HepG2 (cell line): ENCODE data around the gene DPEP2NB. TPM values are rescaled to one million over a fixed set of nuclear protein-coding genes. Genes with fewer than 3 reads are reported as not detected.

ENCODE experiments used
- CENPX ChIP-seq: sonication (generic); formaldehyde crosslinking; IDR thresholded peaks from 2 replicates; pipeline ENCODE4 v1.9.0; 2021; ENCODE audit warnings: mild to moderate bottlenecking, missing genetic modification reagents, moderate library complexity
- DPF2 ChIP-seq: sonication (generic); formaldehyde crosslinking; IDR thresholded peaks from 2 replicates; pipeline ENCODE4 v1.4.0; 2020; ENCODE audit warnings: mild to moderate bottlenecking, low read depth, missing genetic modification reagents, borderline replicate concordance
- FLYWCH1 ChIP-seq: sonication (generic); formaldehyde crosslinking; IDR thresholded peaks from 2 replicates; pipeline ENCODE4 v1.8.1; 2023; ENCODE audit warnings: mild to moderate bottlenecking, missing genetic modification reagents
- GFI1 ChIP-seq: sonication (generic); formaldehyde crosslinking; IDR thresholded peaks from 2 replicates; pipeline ENCODE4 v1.5.0; 2020; ENCODE audit warnings: missing genetic modification reagents, mild to moderate bottlenecking, borderline replicate concordance
- MAFK ChIP-seq, 2 experiments: IDR thresholded peaks in 1 of 2; conservative IDR thresholded peaks in 1 of 2; 2 replicates each; pipeline ENCODE4 v1.6.1; 2011; ENCODE audit warnings: improper control_type of control experiment in 2 of 2, low read length in 2 of 2
- MEIS2 ChIP-seq: sonication (generic); formaldehyde crosslinking; IDR thresholded peaks from 2 replicates; pipeline ENCODE4 v1.9.0; 2021; ENCODE audit warnings: mild to moderate bottlenecking, missing genetic modification reagents
- NKX3-1 ChIP-seq: sonication (generic); formaldehyde crosslinking; IDR thresholded peaks from 2 replicates; pipeline ENCODE4 v1.5.0; 2020; ENCODE audit warnings: missing genetic modification reagents
- RELA ChIP-seq: sonication (generic); formaldehyde crosslinking; IDR thresholded peaks from 2 replicates; pipeline ENCODE4 v1.4.0; 2020; ENCODE audit warnings: missing genetic modification reagents
- SMYD3 ChIP-seq: sonication (generic); formaldehyde crosslinking; IDR thresholded peaks from 2 replicates; pipeline ENCODE4 v1.8.1; 2023; ENCODE audit warnings: mild to moderate bottlenecking, missing genetic modification reagents
- ZNF136 ChIP-seq: sonication (generic); formaldehyde crosslinking; IDR thresholded peaks from 2 replicates; pipeline ENCODE4 v1.8.1; 2022; ENCODE audit warnings: low read depth, mild to moderate bottlenecking, moderate library complexity, missing genetic modification reagents
- ZNF34 ChIP-seq: sonication (generic); formaldehyde crosslinking; IDR thresholded peaks from 2 replicates; pipeline ENCODE4 v1.4.0; 2020; ENCODE audit warnings: mild to moderate bottlenecking, missing genetic modification reagents, borderline replicate concordance
- ZNF350 ChIP-seq: sonication (generic); formaldehyde crosslinking; IDR thresholded peaks from 2 replicates; pipeline ENCODE4 v1.4.0; 2020; ENCODE audit warnings: mild to moderate bottlenecking, low read depth, missing genetic modification reagents, borderline replicate concordance
- ZNF674 ChIP-seq: sonication (generic); formaldehyde crosslinking; IDR thresholded peaks from 2 replicates; pipeline ENCODE4 v1.5.0; 2020; ENCODE audit warnings: low read depth, mild to moderate bottlenecking, missing genetic modification reagents
- ZNF709 ChIP-seq: sonication (generic); formaldehyde crosslinking; IDR thresholded peaks from 2 replicates; pipeline ENCODE4 v1.5.0; 2020; ENCODE audit warnings: mild to moderate bottlenecking, missing genetic modification reagents
- ZNF749 ChIP-seq: sonication (generic); formaldehyde crosslinking; IDR thresholded peaks from 2 replicates; pipeline ENCODE4 v1.8.0; 2022; ENCODE audit warnings: mild to moderate bottlenecking, missing genetic modification reagents, moderate library complexity, borderline replicate concordance
- ZSCAN30 ChIP-seq: sonication (generic); formaldehyde crosslinking; IDR thresholded peaks from 2 replicates; pipeline ENCODE4 v1.5.0; 2020; ENCODE audit warnings: mild to moderate bottlenecking, missing genetic modification reagents
- ZZZ3 ChIP-seq: sonication (generic); formaldehyde crosslinking; IDR thresholded peaks from 2 replicates; pipeline ENCODE4 v1.4.0; 2020; ENCODE audit warnings: missing genetic modification reagents, mild to moderate bottlenecking, borderline replicate concordance
- polyA plus RNA-seq, 8 experiments: library from polyadenylated mRNA; depleted of rRNA in 3 of 8; stranded (reverse) in 7 of 8; unstranded in 1 of 8; fragments of >200 nt; fragmentation: Illumina TruSeq in 4 of 8; extraction: Trizol in 4 of 8; gene quantifications; 2 replicates each; pipeline versions ENCODE4 v1.2.1 to v1.2.3, GENCODE V29; 2011 to 2016; ENCODE audit warnings: low read depth in 4 of 8, missing spikeins in 1 of 8, mixed read lengths in 1 of 8; ENCODE audit not compliant: insufficient read depth in 1 of 8
- total RNA-seq, 5 experiments: library from RNA; depleted of rRNA; stranded (reverse); fragments of >200 nt; fragmentation: Illumina TruSeq; extraction: Trizol; gene quantifications; 2 replicates each; pipeline ENCODE4 v1.2.3, GENCODE V29; 2016; ENCODE audit warnings: low read depth in 1 of 5
- TF ChIP-seq, protein P1 (sequence below): sonication (generic); formaldehyde crosslinking; IDR thresholded peaks from 2 replicates; pipeline ENCODE4 v1.5.0; 2020; ENCODE audit warnings: missing genetic modification reagents
- TF ChIP-seq, protein P2 (sequence below): sonication (generic); formaldehyde crosslinking; IDR thresholded peaks from 2 replicates; pipeline ENCODE4 v1.5.0; 2020; ENCODE audit warnings: mild to moderate bottlenecking, missing genetic modification reagents
- TF ChIP-seq, protein P3 (sequence below): sonication (generic); formaldehyde crosslinking; IDR thresholded peaks from 2 replicates; pipeline ENCODE4 v1.5.0; 2020; ENCODE audit warnings: mild to moderate bottlenecking, missing genetic modification reagents
- TF ChIP-seq, protein P4 (sequence below): fragments of 450-650 bp; IDR thresholded peaks from 2 replicates; pipeline ENCODE4 v1.6.1; 2017
- TF ChIP-seq, protein P5 (sequence below): conservative IDR thresholded peaks from 2 replicates; pipeline ENCODE4 v1.6.1; 2018; ENCODE audit warnings: missing genetic modification reagents

DPEP2NB gene
- total and polyA plus RNA-seq, 2 of the 13 experiments (the other 11 are each of a cell fraction or from before 2014, with no cell fraction given), result not detected

DNA sequence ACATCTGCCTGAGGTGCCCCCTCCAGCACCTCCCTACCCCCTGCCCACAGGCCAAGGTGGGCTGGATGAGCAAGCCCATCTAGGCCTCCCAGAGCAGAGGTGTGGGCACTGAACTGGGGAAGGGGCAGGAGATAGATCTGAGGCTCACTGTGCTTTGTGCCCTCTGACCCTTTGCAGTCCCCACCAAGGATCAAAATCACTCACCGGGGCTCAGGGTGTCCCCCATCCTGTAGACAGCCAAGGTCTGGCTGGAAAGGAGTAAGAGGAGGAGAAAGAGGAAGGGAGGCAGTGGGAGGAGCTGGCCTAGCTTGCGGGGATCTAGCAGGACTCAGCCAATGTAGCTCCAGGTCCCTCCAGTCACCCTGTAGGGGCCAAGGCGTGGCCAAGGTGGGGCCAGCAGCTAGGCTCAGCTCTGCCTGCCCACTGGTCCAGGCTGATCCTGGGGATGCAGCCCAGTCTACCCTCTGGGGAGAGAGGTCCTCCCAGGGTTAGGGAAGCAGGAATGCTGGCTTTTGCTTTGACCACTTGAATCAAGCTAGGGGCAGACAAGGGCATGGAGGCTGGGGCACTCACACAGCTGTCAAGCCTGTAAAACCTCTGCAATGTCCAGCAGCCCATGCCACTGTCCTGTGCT, 49.0 kb downstream of the DPEP2NB start (continued):
- TF ChIP-seq FLYWCH1 (CRISPR knock-in tag) (no peak), ZNF350 (CRISPR knock-in tag) (no peak; the same call in none of the 2 replicates), ZSCAN30 (CRISPR knock-in tag) (no peak), GFI1 (CRISPR knock-in tag) (no peak), MAFK (conservative IDR thresholded peaks at IDR 0.05 in 1 of 2, IDR thresholded peaks at IDR 0.05 in 1 of 2; ENCODE audit: low read length in 2 of 2) (no peak), SMYD3 (CRISPR knock-in tag) (no peak), CENPX (CRISPR knock-in tag) (no peak), DPF2 (CRISPR knock-in tag) (no peak), NKX3-1 (CRISPR knock-in tag) (no peak), MEIS2 (CRISPR knock-in tag) (no peak), ZNF709 (CRISPR knock-in tag) (no peak), ZZZ3 (CRISPR knock-in tag) (peak; percentile 85; the same call in 1 of the 2 replicates), ZNF34 (CRISPR knock-in tag) (peak; percentile 76; the same call in 1 of the 2 replicates), ZNF136 (CRISPR knock-in tag) (no peak), ZNF749 (CRISPR knock-in tag) (no peak), RELA (CRISPR knock-in tag) (no peak), ZNF674 (CRISPR knock-in tag) (no peak)
- TF ChIP-seq, protein P1, sequence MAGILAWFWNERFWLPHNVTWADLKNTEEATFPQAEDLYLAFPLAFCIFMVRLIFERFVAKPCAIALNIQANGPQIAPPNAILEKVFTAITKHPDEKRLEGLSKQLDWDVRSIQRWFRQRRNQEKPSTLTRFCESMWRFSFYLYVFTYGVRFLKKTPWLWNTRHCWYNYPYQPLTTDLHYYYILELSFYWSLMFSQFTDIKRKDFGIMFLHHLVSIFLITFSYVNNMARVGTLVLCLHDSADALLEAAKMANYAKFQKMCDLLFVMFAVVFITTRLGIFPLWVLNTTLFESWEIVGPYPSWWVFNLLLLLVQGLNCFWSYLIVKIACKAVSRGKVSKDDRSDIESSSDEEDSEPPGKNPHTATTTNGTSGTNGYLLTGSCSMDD (CRISPR knock-in tag), result no peak
- TF ChIP-seq, protein P2, sequence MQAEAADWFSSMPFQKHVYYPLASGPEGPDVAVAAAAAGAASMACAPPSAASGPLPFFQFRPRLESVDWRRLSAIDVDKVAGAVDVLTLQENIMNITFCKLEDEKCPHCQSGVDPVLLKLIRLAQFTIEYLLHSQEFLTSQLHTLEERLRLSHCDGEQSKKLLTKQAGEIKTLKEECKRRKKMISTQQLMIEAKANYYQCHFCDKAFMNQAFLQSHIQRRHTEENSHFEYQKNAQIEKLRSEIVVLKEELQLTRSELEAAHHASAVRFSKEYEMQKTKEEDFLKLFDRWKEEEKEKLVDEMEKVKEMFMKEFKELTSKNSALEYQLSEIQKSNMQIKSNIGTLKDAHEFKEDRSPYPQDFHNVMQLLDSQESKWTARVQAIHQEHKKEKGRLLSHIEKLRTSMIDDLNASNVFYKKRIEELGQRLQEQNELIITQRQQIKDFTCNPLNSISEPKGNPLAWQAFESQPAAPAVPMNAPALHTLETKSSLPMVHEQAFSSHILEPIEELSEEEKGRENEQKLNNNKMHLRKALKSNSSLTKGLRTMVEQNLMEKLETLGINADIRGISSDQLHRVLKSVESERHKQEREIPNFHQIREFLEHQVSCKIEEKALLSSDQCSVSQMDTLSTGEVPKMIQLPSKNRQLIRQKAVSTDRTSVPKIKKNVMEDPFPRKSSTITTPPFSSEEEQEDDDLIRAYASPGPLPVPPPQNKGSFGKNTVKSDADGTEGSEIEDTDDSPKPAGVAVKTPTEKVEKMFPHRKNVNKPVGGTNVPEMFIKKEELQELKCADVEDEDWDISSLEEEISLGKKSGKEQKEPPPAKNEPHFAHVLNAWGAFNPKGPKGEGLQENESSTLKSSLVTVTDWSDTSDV (CRISPR knock-in tag), result no peak
- TF ChIP-seq, protein P3, sequence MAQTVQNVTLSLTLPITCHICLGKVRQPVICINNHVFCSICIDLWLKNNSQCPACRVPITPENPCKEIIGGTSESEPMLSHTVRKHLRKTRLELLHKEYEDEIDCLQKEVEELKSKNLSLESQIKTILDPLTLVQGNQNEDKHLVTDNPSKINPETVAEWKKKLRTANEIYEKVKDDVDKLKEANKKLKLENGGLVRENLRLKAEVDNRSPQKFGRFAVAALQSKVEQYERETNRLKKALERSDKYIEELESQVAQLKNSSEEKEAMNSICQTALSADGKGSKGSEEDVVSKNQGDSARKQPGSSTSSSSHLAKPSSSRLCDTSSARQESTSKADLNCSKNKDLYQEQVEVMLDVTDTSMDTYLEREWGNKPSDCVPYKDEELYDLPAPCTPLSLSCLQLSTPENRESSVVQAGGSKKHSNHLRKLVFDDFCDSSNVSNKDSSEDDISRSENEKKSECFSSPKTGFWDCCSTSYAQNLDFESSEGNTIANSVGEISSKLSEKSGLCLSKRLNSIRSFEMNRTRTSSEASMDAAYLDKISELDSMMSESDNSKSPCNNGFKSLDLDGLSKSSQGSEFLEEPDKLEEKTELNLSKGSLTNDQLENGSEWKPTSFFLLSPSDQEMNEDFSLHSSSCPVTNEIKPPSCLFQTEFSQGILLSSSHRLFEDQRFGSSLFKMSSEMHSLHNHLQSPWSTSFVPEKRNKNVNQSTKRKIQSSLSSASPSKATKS, result no peak
- TF ChIP-seq, protein P4, sequence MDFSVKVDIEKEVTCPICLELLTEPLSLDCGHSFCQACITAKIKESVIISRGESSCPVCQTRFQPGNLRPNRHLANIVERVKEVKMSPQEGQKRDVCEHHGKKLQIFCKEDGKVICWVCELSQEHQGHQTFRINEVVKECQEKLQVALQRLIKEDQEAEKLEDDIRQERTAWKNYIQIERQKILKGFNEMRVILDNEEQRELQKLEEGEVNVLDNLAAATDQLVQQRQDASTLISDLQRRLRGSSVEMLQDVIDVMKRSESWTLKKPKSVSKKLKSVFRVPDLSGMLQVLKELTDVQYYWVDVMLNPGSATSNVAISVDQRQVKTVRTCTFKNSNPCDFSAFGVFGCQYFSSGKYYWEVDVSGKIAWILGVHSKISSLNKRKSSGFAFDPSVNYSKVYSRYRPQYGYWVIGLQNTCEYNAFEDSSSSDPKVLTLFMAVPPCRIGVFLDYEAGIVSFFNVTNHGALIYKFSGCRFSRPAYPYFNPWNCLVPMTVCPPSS, result no peak
- TF ChIP-seq, protein P5, sequence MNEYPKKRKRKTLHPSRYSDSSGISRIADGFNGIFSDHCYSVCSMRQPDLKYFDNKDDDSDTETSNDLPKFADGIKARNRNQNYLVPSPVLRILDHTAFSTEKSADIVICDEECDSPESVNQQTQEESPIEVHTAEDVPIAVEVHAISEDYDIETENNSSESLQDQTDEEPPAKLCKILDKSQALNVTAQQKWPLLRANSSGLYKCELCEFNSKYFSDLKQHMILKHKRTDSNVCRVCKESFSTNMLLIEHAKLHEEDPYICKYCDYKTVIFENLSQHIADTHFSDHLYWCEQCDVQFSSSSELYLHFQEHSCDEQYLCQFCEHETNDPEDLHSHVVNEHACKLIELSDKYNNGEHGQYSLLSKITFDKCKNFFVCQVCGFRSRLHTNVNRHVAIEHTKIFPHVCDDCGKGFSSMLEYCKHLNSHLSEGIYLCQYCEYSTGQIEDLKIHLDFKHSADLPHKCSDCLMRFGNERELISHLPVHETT (CRISPR knock-in tag), result no peak
